Measurements from ENCODE around the gene CINP. TPM values are rescaled to one million over a fixed set of nuclear protein-coding genes. Genes with fewer than 3 reads are reported as not detected.
"Not testable (repeated sequence)": the region's sequence is repeated elsewhere in the genome, so short reads cannot be mapped to it uniquely, and the experiment has no call there.

The CINP gene
- total RNA-seq, 1 experiment from 2014 or later, result 54.6 TPM

- BruUV-seq (replicated peaks), result TSS peak; percentile 25
- no peaks in the 10 kb centered on the region for H3K9me3 ChIP-seq (ENCODE audit: insufficient read depth, low read depth)
- H2AFZ ChIP-seq, result no peak overlapping the region
- H3K27ac ChIP-seq, result no peak overlapping the region
- peak overlapping the region; percentile 83 for H3K4me2 ChIP-seq
- ChIA-PET POLR2A (ENCODE audit: unreplicated experiment) (interaction anchor here (0.6 kb wide), 1 partner anchor 219 kb away, joined by 6 read pairs; no protein-coding TSS in a partner anchor), CTCF (no interaction called here)
- H3K27me3 ChIP-seq (ENCODE audit: insufficient read depth, low read depth), result no peaks in the 10 kb centered on the region
- no peaks in the 10 kb centered on the region for H3K9me2 ChIP-seq (ENCODE audit: insufficient read depth)
- intact Hi-C loops (cut with micrococcal nuclease; ENCODE audit: unreplicated experiment), result no loop called here
- H3K79me2 ChIP-seq (ENCODE audit: low read depth), result peaks cover 55% of the 10 kb centered on the region
- no peak for DNase-seq
- H3K36me3 ChIP-seq (ENCODE audit: low read depth), result peaks cover 3% of the 10 kb centered on the region; the same call in 1 of the 2 replicates
- H3K4me1 ChIP-seq (replicated peaks; ENCODE audit: insufficient read depth), result peaks cover 11% of the 10 kb centered on the region
- no peaks in the 10 kb centered on the region for H4K20me1 ChIP-seq (ENCODE audit: insufficient read depth)
- H3K4me3 ChIP-seq, result peak overlapping the region; percentile 83; the same call in 1 of the 2 replicates
- no peaks in the 10 kb centered on the region for H3F3A ChIP-seq (ENCODE audit: insufficient read depth, low read depth)
- TF ChIP-seq EZH2 (IDR thresholded peaks at IDR 0.05; ENCODE audit: low read depth) (no peak), CTCF (conservative IDR thresholded peaks at IDR 0.05) (no peak)
Observed at GRCh38 chr14:102303664-102304063, 59.0 kb downstream of the CINP start.

- H3K27ac ChIP-seq; intact Hi-C loops (cut with micrococcal nuclease; ENCODE audit: unreplicated experiment); H3K9me2 ChIP-seq (ENCODE audit: insufficient read depth); H3K9me3 ChIP-seq (ENCODE audit: insufficient read depth, low read depth); H4K20me1 ChIP-seq (ENCODE audit: insufficient read depth); BruUV-seq (replicated peaks); CTCF ChIA-PET; H3K4me2 ChIP-seq; H3K27me3 ChIP-seq (ENCODE audit: insufficient read depth, low read depth); POLR2A ChIA-PET (ENCODE audit: unreplicated experiment); H3K4me3 ChIP-seq; H2AFZ ChIP-seq: not testable (repeated sequence)
- Histone ChIP-seq H3F3A (ENCODE audit: insufficient read depth, low read depth) (peaks cover 29% of the 10 kb centered on the region; the same call in 1 of the 2 replicates), H3K4me1 (replicated peaks; ENCODE audit: insufficient read depth) (peaks cover 30% of the 10 kb centered on the region), H3K36me3 (ENCODE audit: low read depth) (peaks cover 12% of the 10 kb centered on the region; the same call in 1 of the 2 replicates), H3K79me2 (ENCODE audit: low read depth) (peaks cover 59% of the 10 kb centered on the region)
- peak in 1 of 2 experiments; percentile 54 for DNase-seq
Observed at GRCh38 chr14:102298303-102299070, 64.2 kb downstream of the CINP start.

Other genes with a start within 250 kb of the CINP start
- 62.2 and 93.5 TPM in 2 replicates for gene WDR20, start 223.0 kb downstream of the CINP start, total RNA-seq (2021)
- 72.1 and 74.3 TPM in 2 replicates for gene MOK, start 57.7 kb downstream of the CINP start, total RNA-seq (2021)
- gene ZNF839, start 43.1 kb downstream of the CINP start, total RNA-seq (2021), result 11.8 and 16.3 TPM in 2 replicates
- 29.7 and 34.7 TPM in 2 replicates for gene TECPR2, start 51 bp upstream of the CINP start, total RNA-seq (2021)
- 44.6 and 68.8 TPM in 2 replicates for gene ANKRD9, start 146.9 kb upstream of the CINP start, total RNA-seq (2021)
- 54.2 and 67.2 TPM in 2 replicates for gene RCOR1, start 229.8 kb upstream of the CINP start, total RNA-seq (2021)

All from PC-9 (cell line).